HepG2 (cell line): ENCODE results near the gene SWSAP1. TPM values are rescaled to one million over a fixed set of nuclear protein-coding genes. Genes with fewer than 3 reads are reported as not detected.
A peak's percentile ranks its signal among the peaks of the same experiment; 100 is the strongest.

Experiments
- ATF7 ChIP-seq, 2 experiments: fragments of 450-650 bp in 1 of 2; sonication (generic) in 1 of 2; formaldehyde crosslinking in 1 of 2; IDR thresholded peaks; 2 replicates each; pipeline versions ENCODE4 v1.4.0 to v1.6.1; 2016 to 2020; ENCODE audit warnings: antibody characterized with exemption in 1 of 2, mild to moderate bottlenecking in 1 of 2, missing genetic modification reagents in 1 of 2
- HDAC2 ChIP-seq: sonication (generic); formaldehyde crosslinking; IDR thresholded peaks from 2 replicates; pipeline ENCODE4 v1.4.0; 2020; ENCODE audit warnings: missing genetic modification reagents
- HES4 ChIP-seq: sonication (generic); formaldehyde crosslinking; IDR thresholded peaks from 2 replicates; pipeline ENCODE4 v1.9.0; 2021; ENCODE audit warnings: mild to moderate bottlenecking, missing genetic modification reagents, borderline replicate concordance
- IRF2 ChIP-seq: IDR thresholded peaks from 2 replicates; pipeline ENCODE4 v1.6.1; 2018; ENCODE audit warnings: missing genetic modification reagents, missing compliant biosample characterization
- SALL2 ChIP-seq: sonication (generic); formaldehyde crosslinking; IDR thresholded peaks from 2 replicates; pipeline ENCODE4 v1.8.1; 2023; ENCODE audit warnings: mild to moderate bottlenecking, missing genetic modification reagents, inconsistent platforms
- SIN3B ChIP-seq: fragments of 150-350 bp; IDR thresholded peaks from 2 replicates; pipeline ENCODE4 v1.6.1; 2014; ENCODE audit warnings: low read length
- SOX5 ChIP-seq: IDR thresholded peaks from 2 replicates; pipeline ENCODE4 v1.6.1; 2016; ENCODE audit warnings: borderline replicate concordance
- ZMYM4 ChIP-seq: sonication (generic); formaldehyde crosslinking; IDR thresholded peaks from 2 replicates; pipeline ENCODE4 v1.8.1; 2023; ENCODE audit warnings: mild to moderate bottlenecking, missing genetic modification reagents
- ZNF282 ChIP-seq: fragments of 450-650 bp; IDR thresholded peaks from 2 replicates; pipeline ENCODE4 v1.6.1; 2018; ENCODE audit not compliant: partially characterized antibody
- ZNF296 ChIP-seq: sonication (generic); formaldehyde crosslinking; conservative IDR thresholded peaks from 2 replicates; pipeline ENCODE4 v1.5.0; 2020; ENCODE audit warnings: mild to moderate bottlenecking, missing genetic modification reagents
- ZNF672 ChIP-seq: sonication (generic); formaldehyde crosslinking; IDR thresholded peaks from 2 replicates; pipeline ENCODE4 v1.8.1; 2022; ENCODE audit warnings: missing genetic modification reagents
- ZNF790 ChIP-seq: sonication (generic); formaldehyde crosslinking; IDR thresholded peaks from 2 replicates; pipeline ENCODE4 v1.8.0; 2022; ENCODE audit warnings: missing genetic modification reagents, mild to moderate bottlenecking, borderline replicate concordance
- ZNF792 ChIP-seq: IDR thresholded peaks from 2 replicates; pipeline ENCODE4 v1.6.1; 2016
- polyA plus RNA-seq, 8 experiments: library from polyadenylated mRNA; depleted of rRNA in 3 of 8; stranded (reverse) in 7 of 8; unstranded in 1 of 8; fragments of >200 nt; fragmentation: Illumina TruSeq in 4 of 8; extraction: Trizol in 4 of 8; gene quantifications; 2 replicates each; pipeline versions ENCODE4 v1.2.1 to v1.2.3, GENCODE V29; 2011 to 2016; ENCODE audit warnings: low read depth in 4 of 8, missing spikeins in 1 of 8, mixed read lengths in 1 of 8; ENCODE audit not compliant: insufficient read depth in 1 of 8
- total RNA-seq, 5 experiments: library from RNA; depleted of rRNA; stranded (reverse); fragments of >200 nt; fragmentation: Illumina TruSeq; extraction: Trizol; gene quantifications; 2 replicates each; pipeline ENCODE4 v1.2.3, GENCODE V29; 2016; ENCODE audit warnings: low read depth in 1 of 5
- TF ChIP-seq, protein P1 (sequence below): sonication (generic); formaldehyde crosslinking; IDR thresholded peaks from 2 replicates; pipeline ENCODE4 v1.8.1; 2023; ENCODE audit warnings: mild to moderate bottlenecking, missing genetic modification reagents
- TF ChIP-seq, protein P2 (sequence below): sonication (generic); formaldehyde crosslinking; IDR thresholded peaks from 2 replicates; pipeline ENCODE4 v1.8.1; 2023; ENCODE audit warnings: mild to moderate bottlenecking, moderate library complexity, missing genetic modification reagents
- TF ChIP-seq, protein P3 (sequence below): sonication (generic); formaldehyde crosslinking; IDR thresholded peaks from 2 replicates; pipeline ENCODE4 v1.4.0; 2020; ENCODE audit warnings: mild to moderate bottlenecking, low read depth, missing genetic modification reagents
- TF ChIP-seq, protein P4 (sequence below): sonication (generic); formaldehyde crosslinking; IDR thresholded peaks from 2 replicates; pipeline ENCODE4 v1.4.0; 2020; ENCODE audit warnings: missing genetic modification reagents
- TF ChIP-seq, protein P5 (sequence below): sonication (generic); formaldehyde crosslinking; conservative IDR thresholded peaks from 2 replicates; pipeline ENCODE4 v1.4.0; 2020; ENCODE audit warnings: missing genetic modification reagents
- TF ChIP-seq, protein P6 (sequence below): IDR thresholded peaks from 2 replicates; pipeline ENCODE4 v1.6.1; 2016; ENCODE audit warnings: control low read depth
- TF ChIP-seq, protein P7 (sequence below): sonication (generic); formaldehyde crosslinking; IDR thresholded peaks from 2 replicates; pipeline ENCODE4 v1.8.0; 2022; ENCODE audit warnings: missing genetic modification reagents, mild to moderate bottlenecking, inconsistent platforms, borderline replicate concordance

The SWSAP1 gene
- total and polyA plus RNA-seq, 2 of the 13 experiments (the other 11 are each of a cell fraction or from before 2014, with no cell fraction given), result 2.7 to 3.3 TPM

DNA sequence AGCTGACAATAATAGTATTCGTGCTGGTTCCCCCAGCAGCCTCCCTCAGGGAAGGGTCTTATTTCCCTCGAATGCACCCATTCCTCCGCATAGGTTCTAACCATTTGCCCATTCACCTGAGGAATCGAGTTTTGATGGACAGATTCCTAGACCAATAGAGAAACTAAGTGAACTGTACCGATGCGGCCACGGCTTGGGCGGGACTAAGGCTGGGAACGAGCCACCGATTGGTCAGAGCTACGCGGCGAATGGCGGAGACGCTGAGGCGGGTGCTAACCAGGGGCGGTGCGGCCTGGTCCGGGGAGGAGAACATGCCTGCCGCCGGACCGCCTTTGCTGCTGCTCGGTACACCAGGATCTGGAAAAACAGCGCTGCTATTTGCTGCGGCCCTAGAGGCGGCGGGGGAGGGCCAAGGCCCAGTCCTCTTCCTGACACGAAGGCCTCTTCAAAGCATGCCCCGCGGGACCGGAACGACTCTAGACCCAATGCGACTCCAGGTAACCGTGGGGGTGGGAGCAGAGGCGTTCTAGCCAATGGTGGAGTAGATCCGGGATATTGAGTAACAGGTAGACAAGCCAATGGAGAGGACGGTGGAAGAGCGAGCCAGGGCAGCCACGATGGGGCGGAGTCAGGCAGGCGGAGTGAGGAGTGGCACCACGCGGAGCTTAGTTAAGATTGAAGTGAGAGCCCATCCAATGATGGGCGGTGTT is at the start of gene SWSAP1 (continued):
- TF ChIP-seq SALL2 (CRISPR knock-in tag), result peak; percentile 83; the same call in 1 of the 2 replicates
- TF ChIP-seq, protein P1, sequence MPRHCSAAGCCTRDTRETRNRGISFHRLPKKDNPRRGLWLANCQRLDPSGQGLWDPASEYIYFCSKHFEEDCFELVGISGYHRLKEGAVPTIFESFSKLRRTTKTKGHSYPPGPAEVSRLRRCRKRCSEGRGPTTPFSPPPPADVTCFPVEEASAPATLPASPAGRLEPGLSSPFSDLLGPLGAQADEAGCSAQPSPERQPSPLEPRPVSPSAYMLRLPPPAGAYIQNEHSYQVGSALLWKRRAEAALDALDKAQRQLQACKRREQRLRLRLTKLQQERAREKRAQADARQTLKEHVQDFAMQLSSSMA (CRISPR knock-in tag), result peak; percentile 98
- TF ChIP-seq HES4 (CRISPR knock-in tag), result peak; percentile 78
- no peak for TF ChIP-seq ZNF672 (CRISPR knock-in tag)
- TF ChIP-seq IRF2 (CRISPR knock-in tag), result peak; percentile 33; the same call in 1 of the 2 replicates
- peak; percentile 70; the same call in 1 of the 2 replicates for TF ChIP-seq ZMYM4 (CRISPR knock-in tag)
- TF ChIP-seq, protein P2, sequence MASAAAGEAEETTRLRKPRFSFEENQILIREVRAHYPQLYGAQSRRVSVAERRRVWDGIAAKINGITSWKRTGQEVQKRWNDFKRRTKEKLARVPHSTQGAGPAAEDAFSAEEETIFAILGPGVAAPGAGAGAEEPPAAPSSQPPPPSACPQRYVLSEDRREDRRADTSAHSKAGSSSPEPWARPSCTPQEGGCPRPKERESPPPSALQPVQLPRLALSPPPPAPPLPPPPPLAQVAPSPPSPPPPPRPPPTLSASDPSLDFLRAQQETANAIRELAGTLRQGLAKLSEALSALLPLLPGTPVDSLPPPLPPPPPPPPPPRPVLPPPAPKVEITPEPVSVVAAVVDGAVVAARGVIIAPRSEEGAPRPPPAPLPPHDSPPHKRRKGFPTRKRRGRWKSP, result peak; percentile 76
- TF ChIP-seq, protein P3, sequence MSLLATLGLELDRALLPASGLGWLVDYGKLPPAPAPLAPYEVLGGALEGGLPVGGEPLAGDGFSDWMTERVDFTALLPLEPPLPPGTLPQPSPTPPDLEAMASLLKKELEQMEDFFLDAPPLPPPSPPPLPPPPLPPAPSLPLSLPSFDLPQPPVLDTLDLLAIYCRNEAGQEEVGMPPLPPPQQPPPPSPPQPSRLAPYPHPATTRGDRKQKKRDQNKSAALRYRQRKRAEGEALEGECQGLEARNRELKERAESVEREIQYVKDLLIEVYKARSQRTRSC (CRISPR knock-in tag), result no peak
- TF ChIP-seq ZNF792 (CRISPR knock-in tag), result peak; percentile 58; the same call in 1 of the 2 replicates
- TF ChIP-seq, protein P4, sequence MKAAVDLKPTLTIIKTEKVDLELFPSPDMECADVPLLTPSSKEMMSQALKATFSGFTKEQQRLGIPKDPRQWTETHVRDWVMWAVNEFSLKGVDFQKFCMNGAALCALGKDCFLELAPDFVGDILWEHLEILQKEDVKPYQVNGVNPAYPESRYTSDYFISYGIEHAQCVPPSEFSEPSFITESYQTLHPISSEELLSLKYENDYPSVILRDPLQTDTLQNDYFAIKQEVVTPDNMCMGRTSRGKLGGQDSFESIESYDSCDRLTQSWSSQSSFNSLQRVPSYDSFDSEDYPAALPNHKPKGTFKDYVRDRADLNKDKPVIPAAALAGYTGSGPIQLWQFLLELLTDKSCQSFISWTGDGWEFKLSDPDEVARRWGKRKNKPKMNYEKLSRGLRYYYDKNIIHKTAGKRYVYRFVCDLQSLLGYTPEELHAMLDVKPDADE (CRISPR knock-in tag), result no peak
- TF ChIP-seq ZNF282, result no peak
- TF ChIP-seq SOX5 (CRISPR knock-in tag), result peak; percentile 57
- TF ChIP-seq, protein P5, sequence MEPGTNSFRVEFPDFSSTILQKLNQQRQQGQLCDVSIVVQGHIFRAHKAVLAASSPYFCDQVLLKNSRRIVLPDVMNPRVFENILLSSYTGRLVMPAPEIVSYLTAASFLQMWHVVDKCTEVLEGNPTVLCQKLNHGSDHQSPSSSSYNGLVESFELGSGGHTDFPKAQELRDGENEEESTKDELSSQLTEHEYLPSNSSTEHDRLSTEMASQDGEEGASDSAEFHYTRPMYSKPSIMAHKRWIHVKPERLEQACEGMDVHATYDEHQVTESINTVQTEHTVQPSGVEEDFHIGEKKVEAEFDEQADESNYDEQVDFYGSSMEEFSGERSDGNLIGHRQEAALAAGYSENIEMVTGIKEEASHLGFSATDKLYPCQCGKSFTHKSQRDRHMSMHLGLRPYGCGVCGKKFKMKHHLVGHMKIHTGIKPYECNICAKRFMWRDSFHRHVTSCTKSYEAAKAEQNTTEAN (CRISPR knock-in tag), result 0 out of 2 replicates have a peak, but pooled peaks have one; percentile 30
- TF ChIP-seq, protein P6, sequence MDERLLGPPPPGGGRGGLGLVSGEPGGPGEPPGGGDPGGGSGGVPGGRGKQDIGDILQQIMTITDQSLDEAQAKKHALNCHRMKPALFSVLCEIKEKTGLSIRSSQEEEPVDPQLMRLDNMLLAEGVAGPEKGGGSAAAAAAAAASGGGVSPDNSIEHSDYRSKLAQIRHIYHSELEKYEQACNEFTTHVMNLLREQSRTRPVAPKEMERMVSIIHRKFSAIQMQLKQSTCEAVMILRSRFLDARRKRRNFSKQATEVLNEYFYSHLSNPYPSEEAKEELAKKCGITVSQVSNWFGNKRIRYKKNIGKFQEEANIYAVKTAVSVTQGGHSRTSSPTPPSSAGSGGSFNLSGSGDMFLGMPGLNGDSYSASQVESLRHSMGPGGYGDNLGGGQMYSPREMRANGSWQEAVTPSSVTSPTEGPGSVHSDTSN (CRISPR knock-in tag), result peak; percentile 90
- no peak for TF ChIP-seq SIN3B
- TF ChIP-seq ZNF790 (CRISPR knock-in tag), result peak; percentile 76; the same call in 1 of the 2 replicates
- TF ChIP-seq, protein P7, sequence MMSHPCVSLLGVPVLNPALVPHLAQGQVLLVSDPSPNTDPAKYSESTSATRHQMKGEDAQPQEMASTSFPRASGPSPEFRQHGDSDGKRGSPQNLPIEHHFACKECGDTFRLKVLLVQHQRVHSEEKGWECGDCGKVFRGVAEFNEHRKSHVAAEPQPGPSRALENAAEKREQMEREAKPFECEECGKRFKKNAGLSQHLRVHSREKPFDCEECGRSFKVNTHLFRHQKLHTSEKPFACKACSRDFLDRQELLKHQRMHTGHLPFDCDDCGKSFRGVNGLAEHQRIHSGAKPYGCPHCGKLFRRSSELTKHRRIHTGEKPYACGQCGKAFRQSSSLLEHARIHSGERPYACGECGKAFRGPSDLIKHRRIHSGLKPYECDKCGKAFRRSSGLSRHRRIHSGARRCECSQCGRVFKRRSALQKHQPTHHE (CRISPR knock-in tag), result peak; percentile 61; the same call in 1 of the 2 replicates
- no peak for TF ChIP-seq ZNF296
- no peak for TF ChIP-seq HDAC2 (CRISPR knock-in tag)
- no peak for TF ChIP-seq ATF7 (IDR thresholded peaks at IDR 0.05)
- TF ChIP-seq ATF7 (CRISPR knock-in tag; IDR thresholded peaks at IDR 0.05), result no peak
